Measurements from ENCODE around the gene SETD2. TPM values are rescaled to one million over a fixed set of nuclear protein-coding genes. Genes with fewer than 3 reads are reported as not detected.
"Not testable (repeated sequence)": the region's sequence is repeated elsewhere in the genome, so short reads cannot be mapped to it uniquely, and the experiment has no call there.

Gene SETD2
- total and polyA plus RNA-seq, 8 donors = 9.3 to 96.2 (median 66.4) TPM

GRCh38 chr3:47073685-47074084 lies 90.2 kb downstream of the SETD2 start:
- H3K4me3 ChIP-seq = no peak overlapping the region
- DNase-seq = no peak
- intact Hi-C loops (cut with DNase I; ENCODE audit: low total_unique reads) = no loop called here
- H3K27ac ChIP-seq = no peak overlapping the region
- peaks cover 0 to 22% (median 7%) of the 10 kb centered on the region in 4 donors for H3K4me1 ChIP-seq
- 75 to 87% (median 78%) methylated on average over 2 of the region's 2 CpGs for WGBS, 5 donors
- no peaks in the 10 kb centered on the region for H3K9me3 ChIP-seq
- H3K27me3 ChIP-seq = no peaks in the 10 kb centered on the region
- peaks cover 12 to 91% (median 65%) of the 10 kb centered on the region in 4 donors for H3K36me3 ChIP-seq
- TF ChIP-seq POLR2AphosphoS5 (IDR thresholded peaks at IDR 0.05) (no peak), POLR2A (IDR thresholded peaks at IDR 0.05) (no peak), EP300 (IDR thresholded peaks at IDR 0.05) (no peak)
- TF ChIP-seq, protein P1, sequence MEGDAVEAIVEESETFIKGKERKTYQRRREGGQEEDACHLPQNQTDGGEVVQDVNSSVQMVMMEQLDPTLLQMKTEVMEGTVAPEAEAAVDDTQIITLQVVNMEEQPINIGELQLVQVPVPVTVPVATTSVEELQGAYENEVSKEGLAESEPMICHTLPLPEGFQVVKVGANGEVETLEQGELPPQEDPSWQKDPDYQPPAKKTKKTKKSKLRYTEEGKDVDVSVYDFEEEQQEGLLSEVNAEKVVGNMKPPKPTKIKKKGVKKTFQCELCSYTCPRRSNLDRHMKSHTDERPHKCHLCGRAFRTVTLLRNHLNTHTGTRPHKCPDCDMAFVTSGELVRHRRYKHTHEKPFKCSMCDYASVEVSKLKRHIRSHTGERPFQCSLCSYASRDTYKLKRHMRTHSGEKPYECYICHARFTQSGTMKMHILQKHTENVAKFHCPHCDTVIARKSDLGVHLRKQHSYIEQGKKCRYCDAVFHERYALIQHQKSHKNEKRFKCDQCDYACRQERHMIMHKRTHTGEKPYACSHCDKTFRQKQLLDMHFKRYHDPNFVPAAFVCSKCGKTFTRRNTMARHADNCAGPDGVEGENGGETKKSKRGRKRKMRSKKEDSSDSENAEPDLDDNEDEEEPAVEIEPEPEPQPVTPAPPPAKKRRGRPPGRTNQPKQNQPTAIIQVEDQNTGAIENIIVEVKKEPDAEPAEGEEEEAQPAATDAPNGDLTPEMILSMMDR (IDR thresholded peaks at IDR 0.05) = no peak

DNA sequence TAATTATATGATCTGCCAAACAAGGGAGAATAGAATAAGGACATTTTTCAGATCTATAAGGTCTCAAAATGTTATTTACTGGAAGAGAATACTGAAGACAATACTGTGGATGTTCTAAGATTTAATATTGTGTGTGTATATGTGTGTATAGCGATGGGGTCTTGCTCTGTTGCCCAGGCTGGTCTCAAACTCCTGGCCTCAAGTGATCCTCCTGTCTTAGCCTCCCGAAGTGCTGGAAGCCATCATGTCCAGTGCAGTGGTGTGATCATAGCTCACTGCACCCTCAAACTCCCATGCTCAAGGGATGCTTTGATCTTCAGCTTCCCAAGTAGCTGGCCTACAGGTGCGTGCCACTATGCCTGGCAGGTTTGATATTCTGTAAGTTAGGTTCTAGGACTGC lies 93.1 kb downstream of the SETD2 start:
- intact Hi-C loops (cut with DNase I; ENCODE audit: low total_unique reads) = no loop called here
- Histone ChIP-seq H3K4me1 (peaks cover 0 to 9% (median 0%) of the 10 kb centered on the region in 4 donors), H3K27ac (no peak overlapping the region), H3K27me3 (no peaks in the 10 kb centered on the region), H3K36me3 (peaks cover 6 to 76% (median 57%) of the 10 kb centered on the region in 4 donors), H3K4me3 (no peak overlapping the region), H3K9me3 (no peaks in the 10 kb centered on the region)
- no peak for DNase-seq
- 91 to 100% (median 98%) methylated on average over 3 of the region's 3 CpGs for WGBS, 5 donors
- no peak for TF ChIP-seq POLR2A (IDR thresholded peaks at IDR 0.05)

- intact Hi-C loops (cut with DNase I; ENCODE audit: low total_unique reads); H3K4me1 ChIP-seq; H3K4me3 ChIP-seq; H3K27me3 ChIP-seq; DNase-seq; H3K9me3 ChIP-seq; H3K27ac ChIP-seq: not testable (repeated sequence)
- H3K36me3 ChIP-seq = peaks cover 6 to 79% (median 66%) of the 10 kb centered on the region in 4 donors
- WGBS, 5 donors = 92 to 97% (median 95%) methylated on average over 3 of the region's 3 CpGs
Measured at GRCh38 chr3:47066259-47066658, 97.7 kb downstream of the SETD2 start.

GRCh38 chr3:47065681-47066080 lies 98.2 kb downstream of the SETD2 start:
- Histone ChIP-seq H3K36me3 (peaks cover 6 to 79% (median 70%) of the 10 kb centered on the region in 4 donors), H3K27ac (no peak overlapping the region), H3K4me1 (peaks cover 0 to 6% (median 0%) of the 10 kb centered on the region in 4 donors), H3K27me3 (no peaks in the 10 kb centered on the region), H3K9me3 (no peaks in the 10 kb centered on the region), H3K4me3 (no peak overlapping the region)
- no peak for TF ChIP-seq POLR2AphosphoS5 (IDR thresholded peaks at IDR 0.05)
- no peak for TF ChIP-seq EP300 (IDR thresholded peaks at IDR 0.05)
- TF ChIP-seq, protein P1 (IDR thresholded peaks at IDR 0.05) = no peak
- TF ChIP-seq POLR2A (IDR thresholded peaks at IDR 0.05) = no peak
- intact Hi-C loops (cut with DNase I; ENCODE audit: low total_unique reads) = no loop called here
- DNase-seq = no peak

DNA sequence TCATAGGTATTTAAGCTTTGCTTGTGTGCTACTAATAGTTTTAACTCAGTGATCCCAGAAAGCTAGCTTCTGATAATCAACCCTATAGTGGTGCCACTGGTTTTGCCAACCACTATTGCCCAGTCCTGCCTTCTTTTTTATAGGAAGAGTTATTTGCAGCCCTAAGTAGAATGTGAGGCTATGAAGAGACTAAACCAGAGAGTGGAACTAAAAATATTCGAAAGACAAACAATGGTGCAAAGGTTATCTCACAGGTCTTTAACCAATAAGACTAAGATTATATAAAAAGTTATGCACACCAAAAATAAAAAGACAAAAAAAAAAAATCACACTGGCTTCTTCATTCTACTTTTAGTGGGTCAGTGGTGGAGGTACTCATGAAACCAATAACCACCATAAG lies 98.9 kb downstream of the SETD2 start:
- no peak overlapping the region for H3K27ac ChIP-seq
- no peaks in the 10 kb centered on the region for H3K9me3 ChIP-seq
- H3K4me1 ChIP-seq = no peaks in the 10 kb centered on the region
- WGBS, 5 donors = 54 to 71% (median 62%) methylated on average over 1 of the region's 1 CpG
- intact Hi-C loops (cut with DNase I; ENCODE audit: low total_unique reads) = no loop called here
- no peak overlapping the region for H3K4me3 ChIP-seq
- no peak for DNase-seq
- TF ChIP-seq POLR2A (IDR thresholded peaks at IDR 0.05) = no peak
- TF ChIP-seq, protein P1 (IDR thresholded peaks at IDR 0.05) = no peak
- TF ChIP-seq EP300 (IDR thresholded peaks at IDR 0.05) = no peak
- TF ChIP-seq POLR2AphosphoS5 (IDR thresholded peaks at IDR 0.05) = no peak
- H3K36me3 ChIP-seq = peaks cover 6 to 78% (median 71%) of the 10 kb centered on the region in 4 donors
- H3K27me3 ChIP-seq = no peaks in the 10 kb centered on the region

Measured in stomach (tissue), 9 donors.